Measurements from ENCODE around the gene LRRFIP1. TPM values are rescaled to one million over a fixed set of nuclear protein-coding genes. Genes with fewer than 3 reads are reported as not detected.
"Not testable (repeated sequence)": the region's sequence is repeated elsewhere in the genome, so short reads cannot be mapped to it uniquely, and the experiment has no call there.

Gene LRRFIP1
- total RNA-seq, 1 experiment from 2014 or later: 38.1 TPM

DNA sequence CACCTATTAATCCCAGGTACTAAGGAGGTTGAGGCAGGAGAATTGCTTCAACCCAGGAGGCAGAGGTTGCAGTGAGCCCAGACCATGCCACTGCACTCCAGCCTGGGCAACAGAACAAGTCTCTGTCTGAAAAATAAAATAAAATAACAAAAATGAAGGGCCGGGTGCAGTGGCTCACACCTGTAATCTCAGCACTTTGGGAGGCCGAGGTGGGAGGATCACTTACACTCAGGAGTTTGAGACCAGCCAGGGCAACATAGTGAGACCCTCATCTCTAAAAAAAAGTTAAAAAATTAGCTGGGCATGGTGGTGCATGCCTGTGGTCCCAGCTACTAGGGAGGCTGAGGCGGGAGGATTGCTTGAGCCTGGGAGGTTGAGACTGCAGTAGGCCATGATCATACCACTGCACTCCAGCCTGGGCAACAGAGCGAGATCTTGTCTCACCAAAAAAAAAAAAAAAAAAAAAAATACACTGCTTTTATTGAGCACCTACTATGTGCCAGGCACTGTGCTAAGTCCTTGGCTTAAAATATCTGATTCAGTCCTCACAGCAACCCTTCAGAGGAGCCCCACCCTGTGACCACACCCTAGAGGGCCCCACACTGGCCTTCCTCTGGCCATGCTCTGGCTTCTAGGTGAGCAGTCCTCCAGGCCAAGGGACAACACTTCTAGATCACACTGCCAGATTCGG is 31.4 kb upstream of the LRRFIP1 start:
- in situ Hi-C loops (cut with HindIII; ENCODE audit: low pct_unique_long_range_greater_than_20kb, low sequenced_read_pairs); DNase-seq (ENCODE audit: low read depth, low spot score): not testable (repeated sequence)

DNA sequence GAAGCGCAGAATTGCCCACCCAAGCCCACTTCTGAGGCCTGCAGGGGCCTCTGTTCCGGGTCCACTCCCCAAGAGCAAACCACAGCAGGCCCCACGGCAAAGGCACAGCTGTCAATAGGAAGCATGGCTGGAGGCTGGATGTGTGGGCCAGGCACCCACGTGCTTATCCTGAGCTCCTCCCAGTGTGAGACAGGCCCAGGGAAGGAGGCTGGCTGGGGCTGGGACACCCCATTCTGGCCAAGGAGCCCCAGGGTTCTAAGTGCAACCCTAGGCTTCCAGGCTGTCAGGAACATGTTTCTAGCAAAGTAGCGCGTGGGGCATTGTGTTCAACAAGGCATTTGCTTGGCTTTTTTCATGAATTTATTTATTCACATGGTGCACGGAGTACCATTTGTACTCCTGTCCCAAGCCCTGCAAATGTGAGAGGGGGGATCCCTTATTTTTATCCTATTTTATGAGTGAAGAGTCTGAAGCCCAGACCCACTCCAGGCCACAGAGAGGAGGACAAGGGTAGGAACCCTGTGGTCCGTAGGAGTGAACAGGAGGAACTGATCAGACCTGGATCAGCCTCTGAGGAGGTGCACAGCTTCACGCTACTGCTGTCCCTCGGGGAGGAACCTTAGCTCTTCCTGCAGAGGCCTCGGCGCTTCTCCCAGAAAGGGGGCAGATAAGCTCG is 30.7 kb upstream of the LRRFIP1 start:
- no peak for DNase-seq (ENCODE audit: low read depth, low spot score)
- in situ Hi-C loops (cut with HindIII; ENCODE audit: low pct_unique_long_range_greater_than_20kb, low sequenced_read_pairs): no loop called here

DNA sequence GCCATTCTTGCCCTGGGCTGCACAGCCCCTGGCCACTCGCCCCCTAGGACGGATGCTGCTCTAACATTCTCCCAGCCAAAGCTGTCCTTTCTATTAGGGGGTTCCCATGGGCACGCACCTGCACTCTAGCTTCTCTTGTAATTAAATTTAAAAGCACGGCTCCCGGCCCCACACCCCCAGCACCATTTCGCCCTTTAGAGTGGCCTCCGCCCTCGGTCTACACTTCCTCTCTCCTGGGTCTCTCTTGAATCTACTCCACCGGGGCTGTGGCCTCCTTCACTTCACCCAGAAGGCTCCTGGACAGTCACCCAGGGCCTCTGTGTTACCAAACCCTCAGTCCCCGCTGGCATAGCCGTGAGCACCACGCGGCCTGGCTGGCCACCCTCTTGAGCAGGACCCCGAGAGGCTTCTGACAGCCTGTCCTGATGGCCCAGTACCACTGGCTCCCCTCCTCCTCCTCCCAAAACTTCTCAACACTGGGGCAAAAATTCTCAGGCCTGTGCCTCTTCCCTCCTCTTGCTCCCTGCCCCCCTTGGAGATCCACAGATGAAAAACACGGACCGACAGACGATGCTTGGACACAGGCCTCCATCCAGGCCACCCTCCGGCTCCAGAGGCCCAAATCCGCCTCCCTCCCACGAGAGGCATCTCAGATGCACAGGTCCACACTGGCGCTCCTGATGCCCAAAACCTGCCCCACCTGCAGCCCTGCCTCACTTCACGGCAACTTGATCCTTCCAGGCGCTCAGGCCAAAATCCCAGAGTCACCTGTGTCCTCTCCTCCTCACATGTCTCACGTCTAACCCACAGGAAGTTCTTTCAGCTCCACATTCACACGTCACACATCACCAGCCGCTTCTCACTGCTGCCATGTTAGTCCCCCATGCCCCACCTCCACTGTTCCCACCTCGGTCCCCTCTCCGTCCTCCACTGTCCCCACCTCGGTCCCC is 29.9 kb upstream of the LRRFIP1 start:
- in situ Hi-C loops (cut with HindIII; ENCODE audit: low pct_unique_long_range_greater_than_20kb, low sequenced_read_pairs): no loop called here
- no peak for DNase-seq (ENCODE audit: low read depth, low spot score)

GRCh38 chr2:237598468-237599208 is 28.7 kb upstream of the LRRFIP1 start:
- in situ Hi-C loops (cut with HindIII; ENCODE audit: low pct_unique_long_range_greater_than_20kb, low sequenced_read_pairs): no loop called here
- DNase-seq (ENCODE audit: low read depth, low spot score): no peak

GRCh38 chr2:237599465-237600110 is 27.8 kb upstream of the LRRFIP1 start:
- in situ Hi-C loops (cut with HindIII; ENCODE audit: low pct_unique_long_range_greater_than_20kb, low sequenced_read_pairs): no loop called here
- DNase-seq (ENCODE audit: low read depth, low spot score): no peak

GRCh38 chr2:237600205-237600846 is 27.1 kb upstream of the LRRFIP1 start:
- in situ Hi-C loops (cut with HindIII; ENCODE audit: low pct_unique_long_range_greater_than_20kb, low sequenced_read_pairs): no loop called here
- DNase-seq (ENCODE audit: low read depth, low spot score): no peak

- no peak for DNase-seq (ENCODE audit: low read depth, low spot score)
- in situ Hi-C loops (cut with HindIII; ENCODE audit: low pct_unique_long_range_greater_than_20kb, low sequenced_read_pairs): no loop called here
Observed at GRCh38 chr2:237601453-237602116, 25.8 kb upstream of the LRRFIP1 start.

DNA sequence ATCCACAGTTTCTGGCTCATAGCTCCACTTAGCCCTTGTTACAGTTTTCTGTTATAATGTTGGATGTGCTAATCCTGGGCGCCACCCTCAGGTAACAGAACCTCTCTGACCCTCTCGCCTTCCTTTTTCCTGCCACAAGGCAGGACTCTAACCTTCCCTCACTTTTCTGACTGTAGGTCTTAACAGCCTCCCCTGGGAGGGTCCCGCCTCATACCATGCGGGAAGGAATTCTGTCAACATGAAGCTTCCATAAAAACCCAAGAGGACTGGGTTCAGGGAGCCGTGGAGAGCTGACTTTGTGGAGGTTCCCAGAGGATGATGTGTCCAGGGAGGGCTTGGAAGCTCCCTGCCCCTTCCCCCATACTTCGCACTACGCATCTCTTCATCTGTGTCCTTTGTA is 25.0 kb upstream of the LRRFIP1 start:
- in situ Hi-C loops (cut with HindIII; ENCODE audit: low pct_unique_long_range_greater_than_20kb, low sequenced_read_pairs): no loop called here
- DNase-seq (ENCODE audit: low read depth, low spot score): no peak

DNA sequence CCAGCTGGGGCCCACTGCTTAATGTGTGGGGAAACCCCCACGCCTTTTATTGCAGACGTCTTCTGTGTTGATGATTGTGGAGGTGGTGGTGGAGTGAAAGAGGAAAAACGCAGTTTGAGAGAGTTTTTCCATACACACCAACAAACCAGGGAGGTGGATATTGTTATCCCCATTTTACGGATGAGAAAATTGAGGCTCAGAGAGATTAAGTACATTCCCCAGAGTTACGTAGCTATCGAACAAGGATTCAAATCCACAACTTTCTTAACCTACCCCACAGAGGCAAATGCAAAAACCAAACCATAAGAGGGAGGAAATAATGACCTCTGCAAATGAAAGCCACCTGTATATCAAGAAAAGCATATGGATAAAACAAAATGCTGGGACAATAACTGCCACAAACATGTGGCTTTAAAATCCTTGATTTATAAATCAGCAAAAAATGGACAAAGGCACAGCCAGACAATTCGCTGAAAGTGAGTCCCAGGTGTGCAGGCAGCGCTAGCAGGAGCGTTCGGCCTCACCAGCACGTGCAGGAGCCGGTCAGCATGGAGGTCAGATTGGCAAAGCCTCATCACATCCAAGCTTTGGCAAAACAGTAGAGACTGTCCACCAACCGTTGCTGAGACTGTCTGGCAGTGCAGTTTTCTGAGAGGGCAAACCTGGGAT is 24.2 kb upstream of the LRRFIP1 start:
- in situ Hi-C loops (cut with HindIII; ENCODE audit: low pct_unique_long_range_greater_than_20kb, low sequenced_read_pairs): no loop called here
- DNase-seq (ENCODE audit: low read depth, low spot score): no peak

GRCh38 chr2:237603718-237604362 is 23.5 kb upstream of the LRRFIP1 start:
- DNase-seq (ENCODE audit: low read depth, low spot score): peak; percentile 90
- in situ Hi-C loops (cut with HindIII; ENCODE audit: low pct_unique_long_range_greater_than_20kb, low sequenced_read_pairs): no loop called here

DNA sequence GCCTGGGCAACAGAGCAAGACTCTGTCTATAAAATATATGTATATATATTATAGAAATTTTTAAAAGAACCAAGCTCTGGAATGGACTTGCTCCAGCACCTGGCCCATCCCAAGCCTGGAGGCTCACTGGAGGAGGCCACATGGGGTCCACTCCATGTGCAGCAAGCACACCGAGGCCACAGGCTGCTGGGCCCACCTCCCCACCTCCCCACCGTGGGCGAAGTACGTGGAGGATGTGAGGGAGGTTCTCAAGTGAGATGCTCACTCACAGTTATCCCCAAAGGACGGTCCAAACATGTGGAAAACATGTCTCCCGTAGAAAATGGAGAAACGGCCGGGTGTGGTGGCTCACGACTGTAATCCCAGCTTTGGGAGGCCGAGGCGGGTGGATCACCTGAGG is 23.0 kb upstream of the LRRFIP1 start:
- in situ Hi-C loops (cut with HindIII; ENCODE audit: low pct_unique_long_range_greater_than_20kb, low sequenced_read_pairs): no loop called here
- no peak for DNase-seq (ENCODE audit: low read depth, low spot score)

GRCh38 chr2:237604960-237605359 is 22.4 kb upstream of the LRRFIP1 start:
- in situ Hi-C loops (cut with HindIII; ENCODE audit: low pct_unique_long_range_greater_than_20kb, low sequenced_read_pairs): no loop called here

GRCh38 chr2:237606522-237606921 is 20.9 kb upstream of the LRRFIP1 start:
- in situ Hi-C loops (cut with HindIII; ENCODE audit: low pct_unique_long_range_greater_than_20kb, low sequenced_read_pairs); DNase-seq (ENCODE audit: low read depth, low spot score): not testable (repeated sequence)

More at GRCh38 chr2:237604960-237605359, 22.4 kb upstream of the LRRFIP1 start:
- DNase-seq (ENCODE audit: low read depth, low spot score): peak; percentile 65

DNA sequence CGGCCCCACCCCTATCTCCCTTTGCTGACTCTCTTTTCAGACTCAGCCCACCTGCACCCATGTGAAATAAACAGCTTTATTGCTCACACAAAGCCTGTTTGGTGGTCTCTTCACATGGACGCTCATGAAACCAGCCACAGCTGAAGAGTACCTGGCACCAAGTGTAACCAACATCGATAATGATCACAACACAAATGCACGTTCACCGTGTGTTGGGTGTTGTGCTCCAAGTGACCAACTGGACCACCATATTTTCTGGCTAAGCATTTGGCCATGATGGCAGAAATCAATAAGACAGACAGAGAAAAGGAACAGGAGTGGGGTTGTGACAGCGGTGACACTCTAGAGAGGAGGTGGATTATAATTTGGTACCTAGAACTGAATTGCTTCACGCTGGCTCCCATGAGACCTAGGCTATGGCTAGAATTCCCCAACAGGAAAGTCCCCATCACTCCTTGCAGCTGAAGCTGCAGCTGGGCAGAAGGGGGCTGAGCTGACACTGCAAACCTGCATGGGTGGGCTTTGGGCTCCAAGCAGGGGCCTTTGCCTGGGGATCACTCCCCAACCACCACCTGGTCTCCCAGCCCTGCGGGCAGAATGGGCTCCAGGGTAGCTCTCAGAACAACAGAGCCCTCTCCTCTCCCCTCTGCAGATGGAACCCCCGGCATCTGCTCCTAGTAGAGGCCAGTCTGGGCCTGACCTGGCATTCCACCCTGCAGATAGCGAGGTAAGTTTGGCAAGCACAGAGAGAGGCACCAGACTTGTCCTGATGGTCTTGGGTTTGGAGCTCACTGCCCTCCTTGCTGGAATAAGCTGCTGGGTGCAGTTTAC is 14.6 kb upstream of the LRRFIP1 start:
- DNase-seq (ENCODE audit: low read depth, low spot score): no peak

GRCh38 chr2:237613679-237614078 is 13.7 kb upstream of the LRRFIP1 start:
- in situ Hi-C loops (cut with HindIII; ENCODE audit: low pct_unique_long_range_greater_than_20kb, low sequenced_read_pairs): no loop called here

More for the DNA sequence above, 14.6 kb upstream of the LRRFIP1 start:
- in situ Hi-C loops (cut with HindIII; ENCODE audit: low pct_unique_long_range_greater_than_20kb, low sequenced_read_pairs): no loop called here

More at GRCh38 chr2:237613679-237614078, 13.7 kb upstream of the LRRFIP1 start:
- DNase-seq (ENCODE audit: low read depth, low spot score): no peak

Data from SK-MEL-5 (cell line).